Measurements from ENCODE around the gene PAPPA2.

GRCh38 chr1:176735201-176735600, 272.2 kb downstream of the PAPPA2 start:
- TF ChIP-seq CTCF (IDR thresholded peaks at IDR 0.05) (no peak), POLR2AphosphoS5 (IDR thresholded peaks at IDR 0.05) (no peak)
